Measurements from ENCODE around the gene CHADL. TPM values are rescaled to one million over a fixed set of nuclear protein-coding genes. Genes with fewer than 3 reads are reported as not detected.
A peak's percentile ranks its signal among the peaks of the same experiment; 100 is the strongest.

The CHADL gene
- total and polyA plus RNA-seq, 9 of the 15 experiments (the other 6 are each of a cell fraction or from before 2014, with no cell fraction given) = not detected

GRCh38 chr22:41217553-41218157 lies 23.1 kb downstream of the CHADL start (continued):
- TF ChIP-seq FOS (IDR thresholded peaks at IDR 0.05; ENCODE audit: extremely low read depth, insufficient read length) (no peak), HMGXB4 (CRISPR knock-in tag; IDR thresholded peaks at IDR 0.05) (no peak), RAD21 (CRISPR knock-in tag; conservative IDR thresholded peaks at IDR 0.05 in 1 of 2, IDR thresholded peaks at IDR 0.05 in 1 of 2) (peak in 1 of 2 experiments; percentile 9; a peak in 1 of 4 replicates), RB1 (IDR thresholded peaks at IDR 0.05; ENCODE audit: low read depth) (no peak), HCFC1 (IDR thresholded peaks at IDR 0.05; ENCODE audit: low read depth, low read length) (no peak), NFATC3 (IDR thresholded peaks at IDR 0.05) (no peak), BRCA1 (IDR thresholded peaks at IDR 0.05) (no peak), BRCA1 (CRISPR knock-in tag; IDR thresholded peaks at IDR 0.05) (no peak), SPI1 (IDR thresholded peaks at IDR 0.05; ENCODE audit: borderline replicate concordance, low read depth, low read length) (peak; percentile 67; the same call in 1 of the 2 replicates), RBM22 (IDR thresholded peaks at IDR 0.05; ENCODE audit: low read depth, low read length, poor library complexity, severe bottlenecking) (no peak), ATF4 (CRISPR knock-in tag; IDR thresholded peaks at IDR 0.05) (peak; percentile 89), CHD1 (IDR thresholded peaks at IDR 0.05; ENCODE audit: low read length) (no peak), MXI1 (IDR thresholded peaks at IDR 0.05; ENCODE audit: low read depth, low read length) (no peak), IRF9 (tag; IDR thresholded peaks at IDR 0.05) (peak; percentile 69), CREBBP (IDR thresholded peaks at IDR 0.05; ENCODE audit: low read depth, low read length) (no peak), MAZ (CRISPR knock-in tag; conservative IDR thresholded peaks at IDR 0.05 in 1 of 2, IDR thresholded peaks at IDR 0.05 in 1 of 2) (peak in 1 of 2 experiments; percentile 19; a peak in 1 of 4 replicates), ATF3 (IDR thresholded peaks at IDR 0.05) (peak; percentile 94), ATF3 (CRISPR knock-in tag; conservative IDR thresholded peaks at IDR 0.05) (no peak), ZNF197 (CRISPR knock-in tag; IDR thresholded peaks at IDR 0.05; ENCODE audit: low read depth) (no peak), FOXP1 (CRISPR knock-in tag; IDR thresholded peaks at IDR 0.05) (no peak), RBFOX2 (IDR thresholded peaks at IDR 0.05; ENCODE audit: low read depth, low read length) (peak; percentile 60), TRIM24 (IDR thresholded peaks at IDR 0.05) (peak; percentile 75 to 86; a peak in 2 of 4 replicates)
